NCI-H1694 treated with DMSO at 0.1 percent for 48 hours (cell line): ENCODE results near the gene ZBTB25.
A peak's percentile ranks its signal among the peaks of the same experiment; 100 is the strongest.
"Not testable (repeated sequence)": the region's sequence is repeated elsewhere in the genome, so short reads cannot be mapped to it uniquely, and the experiment has no call there.

Experiments used
- DNase-seq: peaks from one replicate; lab custom pipeline; 2025; lab: John Stamatoyannopoulos, UW

ZBTB25 gene

GRCh38 chr14:64503434-64504309 lies at the start of gene ZBTB25:
Gene ZBTB25 (minus strand): TSS chr14:64503838. CDS start chr14:64490533, 13,305 bp downstream.
- peak; percentile 79 for DNase-seq

- DNase-seq = peak; percentile 93
Measured at GRCh38 chr14:64550621-64551333, 47.1 kb upstream of the ZBTB25 start.

- peak; percentile 89 for DNase-seq
Measured at GRCh38 chr14:64549791-64550620, 46.4 kb upstream of the ZBTB25 start, which contains the start of gene PPP1R36. Gene PPP1R36 (plus strand): TSS chr14:64549961. CDS start chr14:64549998, 37 bp downstream.

- no peak for DNase-seq
Measured at GRCh38 chr14:64549016-64549415, 45.4 kb upstream of the ZBTB25 start.

- no peak for DNase-seq
Measured at GRCh38 chr14:64544607-64545312, 41.1 kb upstream of the ZBTB25 start.

GRCh38 chr14:64542836-64543201 lies 39.2 kb upstream of the ZBTB25 start:
- no peak for DNase-seq

- DNase-seq = no peak
Measured at GRCh38 chr14:64541972-64542835, 38.6 kb upstream of the ZBTB25 start.

GRCh38 chr14:64541261-64541971 lies 37.8 kb upstream of the ZBTB25 start:
- DNase-seq = no peak

- DNase-seq = peak; percentile 97
Measured at GRCh38 chr14:64540208-64541202, 36.9 kb upstream of the ZBTB25 start, which contains the start of gene HSPA2. Gene HSPA2 (plus strand): TSS chr14:64540741. CDS start chr14:64540850, 109 bp downstream.

- no peak for DNase-seq
Measured at GRCh38 chr14:64536488-64537245, 33.0 kb upstream of the ZBTB25 start.

- DNase-seq = no peak
Measured at GRCh38 chr14:64531567-64531966, 27.9 kb upstream of the ZBTB25 start.

- no peak for DNase-seq
Measured at GRCh38 chr14:64525354-64525753, 21.7 kb upstream of the ZBTB25 start.

- no peak for DNase-seq
Measured at GRCh38 chr14:64522591-64523355, 19.1 kb upstream of the ZBTB25 start.

- DNase-seq = no peak
Measured at GRCh38 chr14:64520699-64521098, 17.1 kb upstream of the ZBTB25 start.

- DNase-seq = no peak
Measured at GRCh38 chr14:64518229-64518628, 14.6 kb upstream of the ZBTB25 start.

GRCh38 chr14:64517667-64518066 lies 14.0 kb upstream of the ZBTB25 start:
- DNase-seq = not testable (repeated sequence)

GRCh38 chr14:64516969-64517368 lies 13.3 kb upstream of the ZBTB25 start:
- no peak for DNase-seq
